Astrocyte (in vitro differentiated cells and primary cell): ENCODE data around the gene RAB6A.

ENCODE experiments used
- CTCF ChIP-seq: IDR thresholded peaks from 2 replicates; pipeline ENCODE4 v1.5.1; 2011; ENCODE audit warnings: low read depth, mild to moderate bottlenecking, inconsistent platforms, low read length, moderate library complexity; ENCODE audit not compliant: insufficient read depth
- EZH2 ChIP-seq: IDR thresholded peaks from 2 replicates; pipeline ENCODE4 v1.6.1; 2012; ENCODE audit warnings: mild to moderate bottlenecking, low read length, inconsistent platforms; ENCODE audit not compliant: insufficient read depth

- no peak for TF ChIP-seq CTCF
- TF ChIP-seq EZH2, result no peak
Measured at GRCh38 chr11:73795925-73796632, 35.2 kb upstream of the RAB6A start.
